H1 (cell line): ENCODE measurements around the gene UBXN1. TPM values are rescaled to one million over a fixed set of nuclear protein-coding genes. Genes with fewer than 3 reads are reported as not detected.

Experiments used
- CBX5 ChIP-seq: fragments of 300-800, 300-1000 bp; sonication (generic); IDR thresholded peaks from 2 replicates; pipeline ENCODE4 v1.7.1; 2016; ENCODE audit warnings: antibody characterized with exemption, low read length, low read depth
- CHD7 ChIP-seq: fragments of 300-600 bp; sonication (generic); IDR thresholded peaks from 2 replicates; pipeline ENCODE4 v1.7.1; 2012; ENCODE audit warnings: low read length, moderate library complexity, mild to moderate bottlenecking, inconsistent platforms; ENCODE audit not compliant: insufficient replicate concordance
- SP2 ChIP-seq: IDR thresholded peaks from 2 replicates; pipeline ENCODE4 v1.6.1; 2012; ENCODE audit warnings: mild to moderate bottlenecking, low read length, inconsistent platforms
- SP4 ChIP-seq: IDR thresholded peaks from 2 replicates; pipeline ENCODE4 v1.6.1; 2012; ENCODE audit warnings: low read length, inconsistent platforms
- polyA plus RNA-seq, 7 experiments: library from polyadenylated mRNA; depleted of rRNA in 3 of 7; stranded (reverse) in 5 of 7; unstranded in 2 of 7; fragments of >200 nt in 5 of 7; fragments of 200-250 nt in 2 of 7; gene quantifications; 1 replicate in 5 of 7; 2 replicates in 1 of 7; 4 replicates in 1 of 7; pipeline versions ENCODE4 v1.2.1 to v1.2.3, GENCODE V29; 2011 to 2013; ENCODE audit warnings: missing spikeins in 2 of 7, mixed read lengths in 2 of 7
- total RNA-seq: library from RNA; stranded (reverse); fragmentation: NEBNext Ultra II Directional; extraction: Animal tissue kit (Norgen Biotek cat#: 25700); gene quantifications from 2 replicates; pipeline ENCODE4 v1.2.1, GENCODE V29; 2021

The UBXN1 gene
- total and polyA plus RNA-seq, 2 of the 8 experiments (the other 6 are each of a cell fraction or from before 2014, with no cell fraction given): 78.6 to 114 TPM

- no peak for TF ChIP-seq CHD7
- TF ChIP-seq SP4: no peak
- TF ChIP-seq SP2: no peak
- TF ChIP-seq CBX5: no peak
- TF ChIP-seq, all 59 proteins: peak for 0
Observed at GRCh38 chr11:62632492-62632891, 46.4 kb downstream of the UBXN1 start (continued).
